ENCODE results near the gene CRACR2B. TPM values are rescaled to one million over a fixed set of nuclear protein-coding genes. Genes with fewer than 3 reads are reported as not detected.

CRACR2B gene
- total and polyA plus RNA-seq, 2 donors (not counting 1 experiment from before 2014, with no cell fraction given): 9.7 to 67.7 TPM

- H3K4me3 ChIP-seq (ENCODE audit: control extremely low read depth in 1 of 5, extremely low read depth in 1 of 5, insufficient read depth in 1 of 5, low read depth in 2 of 5, low read length in 4 of 5): no peak overlapping the region
- Mint-ChIP-seq H3K27me3 (no peaks in the 10 kb centered on the region), H3K27ac (peak overlapping the region; percentile 20), H3K4me3 (peak overlapping the region; percentile 39), H3K4me1 (peaks cover 19% of the 10 kb centered on the region), H3K9me3 (ENCODE audit: insufficient read depth) (no peaks in the 10 kb centered on the region)
- ChIA-PET POLR2A (no interaction called here), CTCF (no interaction called here)
- no peaks in the 10 kb centered on the region for H3K36me3 ChIP-seq (replicated peaks in 1 of 2; ENCODE audit: control extremely low read depth in 1 of 2, control insufficient read depth in 1 of 2, extremely low read depth in 1 of 2, insufficient read depth in 2 of 2, low read length in 1 of 2)
- no peak overlapping the region for H3K9ac ChIP-seq (ENCODE audit: low read length)
- H3K79me2 ChIP-seq (ENCODE audit: control insufficient read depth, insufficient read depth, low read length): peaks cover 44% of the 10 kb centered on the region
- H4K20me1 ChIP-seq (ENCODE audit: control insufficient read depth, insufficient read depth, low read length, poor library complexity, severe bottlenecking): peaks cover 45% of the 10 kb centered on the region
- peaks cover 12 to 24% of the 10 kb centered on the region in 2 donors for H3K4me1 ChIP-seq (ENCODE audit: control insufficient read depth in 2 of 2, insufficient read depth in 2 of 2, low read length in 2 of 2)
- H3K27me3 ChIP-seq (replicated peaks in 1 of 4; ENCODE audit: control extremely low read depth in 1 of 4, control insufficient read depth in 3 of 4, insufficient read depth in 4 of 4, low read length in 3 of 4): no peaks in the 10 kb centered on the region
- peak; percentile 18 for DNase-seq
- TF ChIP-seq, protein P1, sequence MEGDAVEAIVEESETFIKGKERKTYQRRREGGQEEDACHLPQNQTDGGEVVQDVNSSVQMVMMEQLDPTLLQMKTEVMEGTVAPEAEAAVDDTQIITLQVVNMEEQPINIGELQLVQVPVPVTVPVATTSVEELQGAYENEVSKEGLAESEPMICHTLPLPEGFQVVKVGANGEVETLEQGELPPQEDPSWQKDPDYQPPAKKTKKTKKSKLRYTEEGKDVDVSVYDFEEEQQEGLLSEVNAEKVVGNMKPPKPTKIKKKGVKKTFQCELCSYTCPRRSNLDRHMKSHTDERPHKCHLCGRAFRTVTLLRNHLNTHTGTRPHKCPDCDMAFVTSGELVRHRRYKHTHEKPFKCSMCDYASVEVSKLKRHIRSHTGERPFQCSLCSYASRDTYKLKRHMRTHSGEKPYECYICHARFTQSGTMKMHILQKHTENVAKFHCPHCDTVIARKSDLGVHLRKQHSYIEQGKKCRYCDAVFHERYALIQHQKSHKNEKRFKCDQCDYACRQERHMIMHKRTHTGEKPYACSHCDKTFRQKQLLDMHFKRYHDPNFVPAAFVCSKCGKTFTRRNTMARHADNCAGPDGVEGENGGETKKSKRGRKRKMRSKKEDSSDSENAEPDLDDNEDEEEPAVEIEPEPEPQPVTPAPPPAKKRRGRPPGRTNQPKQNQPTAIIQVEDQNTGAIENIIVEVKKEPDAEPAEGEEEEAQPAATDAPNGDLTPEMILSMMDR (IDR thresholded peaks at IDR 0.05): no peak
- no peak for TF ChIP-seq EZH2 (IDR thresholded peaks at IDR 0.05; ENCODE audit: borderline replicate concordance, insufficient read depth, low read depth, low read length, poor library complexity, severe bottlenecking)
- intact Hi-C loops (cut with micrococcal nuclease): no loop called here
- no peak overlapping the region for H2AFZ ChIP-seq (ENCODE audit: insufficient read depth, low read depth, low read length, poor library complexity, severe bottlenecking)
- no peak overlapping the region for H3K4me2 ChIP-seq (replicated peaks; ENCODE audit: low read depth, low read length, poor library complexity, severe bottlenecking)
- no peak overlapping the region for H3K27ac ChIP-seq (ENCODE audit: low read length in 2 of 2)
- WGBS (ENCODE audit: insufficient coverage): 95% methylated on average over 22 of the region's 23 CpGs
- H3K9me3 ChIP-seq (ENCODE audit: control extremely low read depth in 1 of 3, control insufficient read depth in 2 of 3, insufficient read depth in 1 of 3, low read length in 2 of 3): no peaks in the 10 kb centered on the region
- ATAC-seq (ENCODE audit: low read depth): no peak
Measured at GRCh38 chr11:778976-779954, 48.5 kb upstream of the CRACR2B start.

GRCh38 chr11:779955-780532 is 47.7 kb upstream of the CRACR2B start:
- ChIA-PET POLR2A (no interaction called here), CTCF (no interaction called here)
- H3K79me2 ChIP-seq (ENCODE audit: control insufficient read depth, insufficient read depth, low read length): peaks cover 36% of the 10 kb centered on the region
- H3K4me1 ChIP-seq (ENCODE audit: control insufficient read depth in 2 of 2, insufficient read depth in 2 of 2, low read length in 2 of 2): peaks cover 12 to 24% of the 10 kb centered on the region in 2 donors
- H3K9me3 ChIP-seq (ENCODE audit: control extremely low read depth in 1 of 3, control insufficient read depth in 2 of 3, insufficient read depth in 1 of 3, low read length in 2 of 3): no peaks in the 10 kb centered on the region
- H3K36me3 ChIP-seq (replicated peaks in 1 of 2; ENCODE audit: control extremely low read depth in 1 of 2, control insufficient read depth in 1 of 2, extremely low read depth in 1 of 2, insufficient read depth in 2 of 2, low read length in 1 of 2): no peaks in the 10 kb centered on the region
- no peak overlapping the region for H3K4me2 ChIP-seq (replicated peaks; ENCODE audit: low read depth, low read length, poor library complexity, severe bottlenecking)
- no peak overlapping the region for H3K4me3 ChIP-seq (ENCODE audit: control extremely low read depth in 1 of 5, extremely low read depth in 1 of 5, insufficient read depth in 1 of 5, low read depth in 2 of 5, low read length in 4 of 5)
- intact Hi-C loops (cut with micrococcal nuclease): no loop called here
- Mint-ChIP-seq H3K27ac (no peak overlapping the region), H3K9me3 (ENCODE audit: insufficient read depth) (no peaks in the 10 kb centered on the region), H3K4me3 (peak overlapping the region; percentile 26), H3K4me1 (peaks cover 19% of the 10 kb centered on the region), H3K27me3 (no peaks in the 10 kb centered on the region)
- DNase-seq (no peak), ATAC-seq (ENCODE audit: low read depth) (no peak)
- no peaks in the 10 kb centered on the region for H3K27me3 ChIP-seq (replicated peaks in 1 of 4; ENCODE audit: control extremely low read depth in 1 of 4, control insufficient read depth in 3 of 4, insufficient read depth in 4 of 4, low read length in 3 of 4)
- WGBS (ENCODE audit: insufficient coverage): 97% methylated on average over 16 of the region's 16 CpGs
- H4K20me1 ChIP-seq (ENCODE audit: control insufficient read depth, insufficient read depth, low read length, poor library complexity, severe bottlenecking): peaks cover 41% of the 10 kb centered on the region
- TF ChIP-seq EZH2 (IDR thresholded peaks at IDR 0.05; ENCODE audit: borderline replicate concordance, insufficient read depth, low read depth, low read length, poor library complexity, severe bottlenecking): no peak
- TF ChIP-seq, protein P1 (IDR thresholded peaks at IDR 0.05): no peak
- H2AFZ ChIP-seq (ENCODE audit: insufficient read depth, low read depth, low read length, poor library complexity, severe bottlenecking): no peak overlapping the region
- no peak overlapping the region for H3K9ac ChIP-seq (ENCODE audit: low read length)
- H3K27ac ChIP-seq (ENCODE audit: low read length in 2 of 2): no peak overlapping the region
